Transverse colon (tissue), 4 donors: ENCODE measurements around the gene SMCO4. TPM values are rescaled to one million over a fixed set of nuclear protein-coding genes. Genes with fewer than 3 reads are reported as not detected.
"Not testable (repeated sequence)": the region's sequence is repeated elsewhere in the genome, so short reads cannot be mapped to it uniquely, and the experiment has no call there.

Experiments used
- DNase-seq: peaks from one replicate; pipeline ENCODE4 v3.0.0-alpha.2; 2019
- H3K27ac ChIP-seq, 4 donors: fragments of 200-600 bp; sonication (generic); 2 replicates each; pipeline ENCODE4 v1.5.1; 2016 to 2018; ENCODE audit warnings: inconsistent platforms in 4 of 4
- H3K27me3 ChIP-seq: fragments of 200-600 bp; sonication (generic); 2 replicates; pipeline ENCODE4 v1.5.1; 2017; ENCODE audit warnings: inconsistent platforms
- H3K36me3 ChIP-seq, 4 donors: fragments of 200-600 bp; sonication (generic); 2 replicates each; pipeline ENCODE4 v1.5.1; 2017 to 2019; ENCODE audit warnings: inconsistent platforms in 4 of 4
- H3K4me1 ChIP-seq, 4 donors: fragments of 200-600 bp; sonication (generic); 2 replicates each; pipeline ENCODE4 v1.5.1; 2017 to 2020; ENCODE audit warnings: inconsistent platforms in 4 of 4
- H3K4me3 ChIP-seq, 4 donors: fragments of 200-600 bp; sonication (generic); 1 replicate in 1 of 4; 2 replicates in 3 of 4; pipeline versions ENCODE4 v1.5.1 to v1.6.1; 2017 to 2019; ENCODE audit warnings: inconsistent platforms in 4 of 4
- H3K9me3 ChIP-seq, 2 donors: fragments of 200-600 bp; sonication (generic); 2 replicates each; pipeline ENCODE4 v1.5.1; 2017 to 2019; ENCODE audit warnings: inconsistent platforms in 2 of 2
- EP300 ChIP-seq: sonication (generic); formaldehyde crosslinking; IDR thresholded peaks from one replicate; pipeline ENCODE4 v1.6.1; 2017; ENCODE audit warnings: antibody characterized with exemption, low read depth
- POLR2A ChIP-seq: fragments of 450-650 bp; IDR thresholded peaks from one replicate; pipeline ENCODE4 v1.6.1; 2016; ENCODE audit warnings: antibody characterized with exemption, mild to moderate bottlenecking, moderate library complexity
- POLR2AphosphoS5 ChIP-seq, 3 donors: sonication (generic); formaldehyde crosslinking; IDR thresholded peaks; one replicate each; pipeline ENCODE4 v1.6.1; 2016; ENCODE audit warnings: antibody characterized with exemption in 3 of 3
- WGBS, 2 donors: methylation state at CpG; one replicate each; pipeline ENCODE4 v1.1.5; 2018; ENCODE audit warnings: low coverage in 1 of 2; 5-methylcytosine and 5-hydroxymethylcytosine counted together
- in situ Hi-C, 4 donors: fragments of 200-750 bp; cut with MboI; loops; one replicate each; pipeline versions ENCODE4 v1.15.0 to v1.15.1; 2017; ENCODE audit warnings: low sequenced_read_pairs in 3 of 4, low pct_ligation_motif_present in 1 of 4, low pct_unique_long_range_greater_than_20kb in 1 of 4
- intact Hi-C: fragments of 100-400 bp; cut with DNase I; formaldehyde crosslinking; loops from one replicate; pipeline ENCODE4 v1.15.1; 2023; ENCODE audit warnings: low total_unique reads
- total RNA-seq, 4 donors: library from RNA; depleted of rRNA; stranded (reverse); fragments of >200 nt; gene quantifications; one replicate each; pipeline ENCODE4 v1.1.0, GENCODE V29; 2016
- TF ChIP-seq, protein P1 (sequence below), 5 experiments: fragments of 200-600 bp in 3 of 5; fragments of 450-650 bp in 2 of 5; sonication (generic) in 3 of 5; IDR thresholded peaks; 1 replicate in 2 of 5; 2 replicates in 3 of 5; pipeline ENCODE4 v1.5.1; 2016 to 2017; ENCODE audit warnings: antibody characterized with exemption in 5 of 5, inconsistent platforms in 3 of 5, mild to moderate bottlenecking in 2 of 5, moderate library complexity in 1 of 5

Gene SMCO4
- total RNA-seq, 4 donors from 2014 or later, result 33.3 to 80.4 (median 37.0) TPM; not detected in 1

GRCh38 chr11:93585758-93586157 lies 42.6 kb upstream of the SMCO4 start:
- Histone ChIP-seq H3K27ac (no peak overlapping the region), H3K27me3 (no peaks in the 10 kb centered on the region), H3K9me3 (no peaks in the 10 kb centered on the region), H3K36me3 (no peaks in the 10 kb centered on the region), H3K4me1 (peaks cover 0 to 10% (median 4%) of the 10 kb centered on the region in 4 donors), H3K4me3 (no peak overlapping the region)
- in situ Hi-C loops, result no loop called here
- DNase-seq, result no peak
- intact Hi-C loops, result no loop called here
- TF ChIP-seq, protein P1, sequence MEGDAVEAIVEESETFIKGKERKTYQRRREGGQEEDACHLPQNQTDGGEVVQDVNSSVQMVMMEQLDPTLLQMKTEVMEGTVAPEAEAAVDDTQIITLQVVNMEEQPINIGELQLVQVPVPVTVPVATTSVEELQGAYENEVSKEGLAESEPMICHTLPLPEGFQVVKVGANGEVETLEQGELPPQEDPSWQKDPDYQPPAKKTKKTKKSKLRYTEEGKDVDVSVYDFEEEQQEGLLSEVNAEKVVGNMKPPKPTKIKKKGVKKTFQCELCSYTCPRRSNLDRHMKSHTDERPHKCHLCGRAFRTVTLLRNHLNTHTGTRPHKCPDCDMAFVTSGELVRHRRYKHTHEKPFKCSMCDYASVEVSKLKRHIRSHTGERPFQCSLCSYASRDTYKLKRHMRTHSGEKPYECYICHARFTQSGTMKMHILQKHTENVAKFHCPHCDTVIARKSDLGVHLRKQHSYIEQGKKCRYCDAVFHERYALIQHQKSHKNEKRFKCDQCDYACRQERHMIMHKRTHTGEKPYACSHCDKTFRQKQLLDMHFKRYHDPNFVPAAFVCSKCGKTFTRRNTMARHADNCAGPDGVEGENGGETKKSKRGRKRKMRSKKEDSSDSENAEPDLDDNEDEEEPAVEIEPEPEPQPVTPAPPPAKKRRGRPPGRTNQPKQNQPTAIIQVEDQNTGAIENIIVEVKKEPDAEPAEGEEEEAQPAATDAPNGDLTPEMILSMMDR (IDR thresholded peaks at IDR 0.05), result no peak
- TF ChIP-seq POLR2A, result no peak
- no peak for TF ChIP-seq POLR2AphosphoS5 (IDR thresholded peaks at IDR 0.05)
- no peak for TF ChIP-seq EP300

DNA sequence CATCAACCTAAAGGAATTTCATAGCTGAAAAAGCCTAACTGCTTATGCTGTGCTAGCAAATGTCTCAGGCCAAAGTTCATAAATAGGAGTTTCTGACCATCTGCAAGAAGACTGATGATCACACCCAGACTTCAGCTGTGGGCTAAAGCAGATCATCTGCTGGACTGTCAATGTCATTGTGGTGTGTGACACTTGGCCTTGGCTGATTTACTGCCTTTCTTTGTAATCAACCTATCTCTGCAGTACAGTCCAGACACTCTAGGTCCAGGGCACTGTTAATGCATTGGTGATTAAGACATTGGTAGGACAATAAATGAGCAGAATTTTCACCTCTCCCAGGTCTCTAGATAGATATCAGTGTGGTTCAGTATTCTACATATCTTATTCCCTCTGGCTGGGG lies 40.3 kb upstream of the SMCO4 start:
- in situ Hi-C loops, result no loop called here
- no peaks in the 10 kb centered on the region for H3K4me1 ChIP-seq
- intact Hi-C loops, result no loop called here
- H3K36me3 ChIP-seq, result no peaks in the 10 kb centered on the region
- no peak overlapping the region for H3K27ac ChIP-seq
- DNase-seq, result no peak
- peaks cover 0 to 4% of the 10 kb centered on the region in 2 donors for H3K9me3 ChIP-seq
- no peak for TF ChIP-seq POLR2A
- TF ChIP-seq, protein P1 (IDR thresholded peaks at IDR 0.05), result no peak
- no peak for TF ChIP-seq EP300
- TF ChIP-seq POLR2AphosphoS5 (IDR thresholded peaks at IDR 0.05), result no peak
- H3K4me3 ChIP-seq, result no peak overlapping the region
- H3K27me3 ChIP-seq, result no peaks in the 10 kb centered on the region

GRCh38 chr11:93579187-93579751 lies 36.1 kb upstream of the SMCO4 start:
- no peaks in the 10 kb centered on the region for H3K36me3 ChIP-seq
- H3K4me1 ChIP-seq, result no peaks in the 10 kb centered on the region
- intact Hi-C loops (no loop called here), in situ Hi-C loops (no loop called here)
- no peaks in the 10 kb centered on the region for H3K27me3 ChIP-seq
- no peak for DNase-seq
- H3K4me3 ChIP-seq, result no peak overlapping the region
- TF ChIP-seq EP300 (no peak), POLR2A (no peak), POLR2AphosphoS5 (IDR thresholded peaks at IDR 0.05) (no peak)
- TF ChIP-seq, protein P1 (IDR thresholded peaks at IDR 0.05), result no peak
- H3K27ac ChIP-seq, result no peak overlapping the region
- H3K9me3 ChIP-seq, result peaks cover 0 to 4% of the 10 kb centered on the region in 2 donors
- 86 to 93% methylated on average over 2 of the region's 2 CpGs for WGBS, 2 donors

DNA sequence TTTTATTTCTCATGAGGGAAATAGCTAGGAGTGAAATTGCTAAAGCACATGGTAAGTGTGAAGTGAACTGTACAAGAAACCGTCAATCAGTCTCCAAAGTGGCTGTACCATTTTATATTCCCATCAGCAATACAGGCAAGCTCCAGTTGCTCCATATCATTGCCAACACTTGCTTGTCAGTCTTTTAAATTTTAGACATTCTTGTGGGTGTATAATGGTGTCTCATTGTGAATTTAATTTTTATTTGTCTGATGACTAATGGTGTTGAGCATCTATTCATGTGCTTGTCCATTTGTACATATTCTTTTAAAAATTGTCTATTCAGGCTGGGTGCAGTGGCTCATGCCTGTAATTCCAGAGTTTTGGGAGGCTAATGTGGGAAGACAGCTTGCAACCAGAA lies 34.1 kb upstream of the SMCO4 start:
- no peaks in the 10 kb centered on the region for H3K4me1 ChIP-seq
- no peak overlapping the region for H3K27ac ChIP-seq
- no peak overlapping the region for H3K4me3 ChIP-seq
- in situ Hi-C loops (no loop called here), intact Hi-C loops (no loop called here)
- peaks cover 0 to 4% of the 10 kb centered on the region in 2 donors for H3K9me3 ChIP-seq
- 67 to 81% methylated on average over 1 of the region's 1 CpG for WGBS, 2 donors
- no peak for TF ChIP-seq EP300
- TF ChIP-seq, protein P1 (IDR thresholded peaks at IDR 0.05), result no peak
- TF ChIP-seq POLR2A, result no peak
- no peak for TF ChIP-seq POLR2AphosphoS5 (IDR thresholded peaks at IDR 0.05)
- H3K36me3 ChIP-seq, result no peaks in the 10 kb centered on the region
- no peak for DNase-seq
- H3K27me3 ChIP-seq, result no peaks in the 10 kb centered on the region

GRCh38 chr11:93576870-93577269 lies 33.7 kb upstream of the SMCO4 start:
- H3K9me3 ChIP-seq, DNase-seq, H3K27ac ChIP-seq, H3K4me3 ChIP-seq, intact Hi-C loops, in situ Hi-C loops, H3K36me3 ChIP-seq, H3K27me3 ChIP-seq, H3K4me1 ChIP-seq: not testable (repeated sequence)
- 57 to 77% methylated on average over 2 to 4 of the region's 4 CpGs for WGBS, 2 donors
